Panc1 (cell line): ENCODE data around the gene DGAT2L6. TPM values are rescaled to one million over a fixed set of nuclear protein-coding genes. Genes with fewer than 3 reads are reported as not detected.

Source experiments
- ATAC-seq: fragments of 200-7000 bp; cut with Tn5 transposase; 2 replicates; pipeline ENCODE4 v1.9.1; 2020; ENCODE audit warnings: mild to moderate bottlenecking, moderate library complexity
- BruUV-seq: library from RNA; stranded (reverse); fragments of 400-500 nt; replicated peaks from 2 replicates; lab custom pipeline; 2021; lab: Mats Ljungman, UMichigan
- CTCF ChIA-PET: fragments of 300-600 bp; sonication (Branson Sonifier 250); formaldehyde crosslinking; loops from one replicate; lab custom pipeline; 2022; ENCODE audit warnings: antibody characterized with exemption; lab: Charles Lee
- POLR2A ChIA-PET: fragments of 300-600 bp; sonication (Branson Sonifier 250); formaldehyde crosslinking; loops from one replicate; lab custom pipeline; 2022; ENCODE audit warnings: antibody characterized with exemption; lab: Charles Lee
- DNase-seq: peaks from one replicate; pipeline ENCODE4 v3.0.0-alpha.2; 2010; ENCODE audit warnings: low read depth, low spot score
- H3K27ac ChIP-seq: 2 replicates; pipeline ENCODE4 v1.5.1; 2011; ENCODE audit warnings: mild to moderate bottlenecking, low read length, inconsistent platforms
- H3K27me3 ChIP-seq: fragments of 200-500 bp; sonication (Bioruptor generic); 2 replicates; pipeline ENCODE4 v1.6.0; 2014; ENCODE audit warnings: low read length, inconsistent platforms; ENCODE audit not compliant: control insufficient read depth, insufficient read depth
- H3K36me3 ChIP-seq: fragments of 200-500 bp; sonication (Bioruptor generic); 2 replicates; pipeline ENCODE4 v1.5.1; 2014; ENCODE audit warnings: inconsistent platforms, mild to moderate bottlenecking, low read length, moderate library complexity; ENCODE audit not compliant: control insufficient read depth, insufficient read depth
- H3K4me1 ChIP-seq: 2 replicates; pipeline ENCODE4 v1.5.1; 2011; ENCODE audit warnings: inconsistent platforms, mild to moderate bottlenecking, low read length, moderate library complexity; ENCODE audit not compliant: control insufficient read depth, insufficient read depth
- H3K4me3 ChIP-seq, 2 experiments: 2 replicates each; pipeline ENCODE4 v1.5.1; 2011 to 2012; ENCODE audit warnings: low read depth in 2 of 2, low read length in 2 of 2, mild to moderate bottlenecking in 2 of 2, inconsistent platforms in 1 of 2, moderate library complexity in 1 of 2
- H3K9me3 ChIP-seq: fragments of 200-500 bp; sonication (Bioruptor generic); 2 replicates; pipeline ENCODE4 v1.5.1; 2014; ENCODE audit warnings: low read depth, mild to moderate bottlenecking, inconsistent platforms, low read length, moderate library complexity; ENCODE audit not compliant: control insufficient read depth, insufficient read depth
- CTCF ChIP-seq: fragments of 450-650 bp; IDR thresholded peaks from 2 replicates; pipeline ENCODE4 v1.5.1; 2017; ENCODE audit warnings: mild to moderate bottlenecking
- POLR2AphosphoS5 ChIP-seq: IDR thresholded peaks from 2 replicates; pipeline ENCODE4 v1.6.1; 2012; ENCODE audit warnings: mild to moderate bottlenecking, low read depth, low read length, moderate library complexity
- REST ChIP-seq, 2 experiments: IDR thresholded peaks; 2 replicates each; pipeline ENCODE4 v1.6.1; 2011 to 2012; ENCODE audit warnings: low read depth in 2 of 2, control low read depth in 1 of 2, low read length in 1 of 2, mild to moderate bottlenecking in 1 of 2, moderate library complexity in 1 of 2; ENCODE audit not compliant: insufficient read depth in 1 of 2
- SIN3A ChIP-seq: IDR thresholded peaks from 2 replicates; pipeline ENCODE4 v1.6.1; 2012; ENCODE audit warnings: low read depth, mild to moderate bottlenecking, low read length, moderate library complexity, borderline replicate concordance; ENCODE audit not compliant: insufficient read depth
- TCF7L2 ChIP-seq: IDR thresholded peaks from 2 replicates; pipeline ENCODE4 v1.6.1; 2011; ENCODE audit warnings: mild to moderate bottlenecking, low read depth, low read length, inconsistent platforms
- in situ Hi-C: cut with HindIII; loops from 2 replicates; pipeline ENCODE4 v1.10.0; 2016; ENCODE audit warnings: low sequenced_read_pairs, low pct_unique_long_range_greater_than_20kb
- intact Hi-C: fragments of 100-400 bp; cut with micrococcal nuclease; formaldehyde crosslinking; loops from one replicate; pipeline ENCODE4 v1.10.0; 2022; ENCODE audit not compliant: unreplicated experiment
- total RNA-seq: library from RNA; stranded (reverse); gene quantifications from one replicate; pipeline ENCODE4 v1.2.1, GENCODE V29; 2021; ENCODE audit not compliant: unreplicated experiment

DGAT2L6 gene
- total RNA-seq, 1 experiment from 2014 or later = not detected

- Histone ChIP-seq H3K27ac (no peak overlapping the region), H3K36me3 (no peaks in the 10 kb centered on the region), H3K4me1 (no peaks in the 10 kb centered on the region), H3K9me3 (no peaks in the 10 kb centered on the region), H3K27me3 (peaks cover 4% of the 10 kb centered on the region; the same call in 1 of the 2 replicates), H3K4me3 (no peak overlapping the region)
- intact Hi-C loops = no loop called here
- no peak for ATAC-seq
- ChIA-PET CTCF (no interaction called here), POLR2A (no interaction called here)
- no peak for DNase-seq
- no TSS peak for BruUV-seq
- in situ Hi-C loops = no loop called here
- TF ChIP-seq SIN3A (no peak), POLR2AphosphoS5 (no peak), CTCF (no peak), REST (IDR thresholded peaks at IDR 0.05; ENCODE audit: insufficient read depth in 1 of 2, low read depth in 2 of 2, low read length in 1 of 2) (no peak), TCF7L2 (no peak)
Measured at GRCh38 chrX:70252491-70252890, 75.2 kb downstream of the DGAT2L6 start.

- no TSS peak for BruUV-seq
- CTCF ChIA-PET = no interaction called here
- DNase-seq (no peak), ATAC-seq (no peak)
- Histone ChIP-seq H3K27me3 (peaks cover 4% of the 10 kb centered on the region; the same call in 1 of the 2 replicates), H3K9me3 (no peaks in the 10 kb centered on the region), H3K4me1 (no peaks in the 10 kb centered on the region), H3K27ac (no peak overlapping the region), H3K4me3 (no peak overlapping the region), H3K36me3 (no peaks in the 10 kb centered on the region)
- in situ Hi-C loops (no loop called here), intact Hi-C loops (no loop called here)
- POLR2A ChIA-PET = interaction anchor here (0.6 kb wide), 1 partner anchor 111 kb away, joined by 11 read pairs; no protein-coding TSS in a partner anchor
- TF ChIP-seq CTCF = no peak
- TF ChIP-seq REST (IDR thresholded peaks at IDR 0.05; ENCODE audit: insufficient read depth in 1 of 2, low read depth in 2 of 2, low read length in 1 of 2) = no peak
- no peak for TF ChIP-seq POLR2AphosphoS5
- TF ChIP-seq SIN3A = no peak
- TF ChIP-seq TCF7L2 = no peak
Measured at GRCh38 chrX:70253377-70254062, 76.2 kb downstream of the DGAT2L6 start.
